ENCODE measurements around the gene PSMC6.
"Not testable (repeated sequence)": the region's sequence is repeated elsewhere in the genome, so short reads cannot be mapped to it uniquely, and the experiment has no call there.

The PSMC6 gene

DNA sequence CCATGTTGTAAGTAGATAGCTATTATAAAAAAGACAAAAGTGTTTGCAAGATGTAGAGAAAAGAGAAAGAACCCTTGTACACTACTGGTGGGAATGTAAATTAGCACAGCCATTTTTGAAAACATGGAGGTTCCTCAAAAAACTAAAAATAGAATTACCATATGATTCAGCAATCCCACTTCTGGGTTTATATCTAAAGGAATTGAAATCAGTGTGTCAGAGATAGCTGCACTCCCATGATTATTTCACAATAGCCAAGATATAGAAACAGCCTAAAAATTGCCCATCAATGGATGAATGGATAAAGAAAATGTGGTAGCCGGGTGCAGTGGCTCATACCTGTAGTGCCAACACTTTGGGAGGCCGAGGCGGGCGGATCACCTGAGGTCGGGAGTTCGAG lies 9.2 kb downstream of the PSMC6 start:
- Histone ChIP-seq H3K36me3 (replicated peaks in 1 of 2; ENCODE audit: control insufficient read depth in 2 of 2, insufficient read depth in 2 of 2, low read length in 2 of 2) (peaks cover 20 to 100% of the 10 kb centered on the region in 2 donors), H3K9ac (ENCODE audit: low read depth, low read length, poor library complexity) (no peak overlapping the region), H2BK12ac (ENCODE audit: low read length) (no peak overlapping the region), H4K8ac (ENCODE audit: low read depth, low read length) (no peak overlapping the region), H2AFZ (ENCODE audit: low read length) (no peak overlapping the region), H3K4me2 (ENCODE audit: insufficient read depth, low read length, poor library complexity, severe bottlenecking) (no peak overlapping the region), H3K23ac (ENCODE audit: low read depth, low read length, poor library complexity) (no peak overlapping the region), H3K79me1 (ENCODE audit: low read depth, low read length) (peaks cover 2% of the 10 kb centered on the region), H4K91ac (ENCODE audit: low read depth, low read length, poor library complexity) (no peak overlapping the region), H3K4me1 (ENCODE audit: control insufficient read depth in 2 of 2, insufficient read depth in 1 of 2, low read depth in 1 of 2, low read length in 2 of 2) (no peaks in the 10 kb centered on the region), H3K4ac (ENCODE audit: low read length) (no peak overlapping the region), H2BK15ac (ENCODE audit: low read length) (no peak overlapping the region), H3K18ac (ENCODE audit: low read length) (no peak overlapping the region), H3K27me3 (ENCODE audit: control insufficient read depth in 3 of 3, insufficient read depth in 3 of 3, low read depth in 1 of 3, low read length in 3 of 3) (no peaks in the 10 kb centered on the region), H3K9me3 (replicated peaks in 1 of 2; ENCODE audit: control insufficient read depth in 2 of 2, insufficient read depth in 1 of 2, low read depth in 1 of 2, low read length in 2 of 2) (no peaks in the 10 kb centered on the region), H2AK5ac (ENCODE audit: low read depth, low read length) (no peak overlapping the region), H2BK5ac (ENCODE audit: low read length) (no peak overlapping the region), H3K14ac (ENCODE audit: low read length) (no peak overlapping the region), H2BK120ac (ENCODE audit: low read depth, low read length) (no peak overlapping the region), H3K4me3 (ENCODE audit: low read length in 2 of 2) (no peak overlapping the region), H3K27ac (replicated peaks; ENCODE audit: low read length) (no peak overlapping the region)
- no CpG with 5 or more reads among the region's 6 CpGs for WGBS, 2 donors (ENCODE audit: extremely low coverage in 2 of 2, insufficient read length in 2 of 2, insufficient replicate concordance in 1 of 2)
- DNase-seq (ENCODE audit: low spot score), result no peak

DNA sequence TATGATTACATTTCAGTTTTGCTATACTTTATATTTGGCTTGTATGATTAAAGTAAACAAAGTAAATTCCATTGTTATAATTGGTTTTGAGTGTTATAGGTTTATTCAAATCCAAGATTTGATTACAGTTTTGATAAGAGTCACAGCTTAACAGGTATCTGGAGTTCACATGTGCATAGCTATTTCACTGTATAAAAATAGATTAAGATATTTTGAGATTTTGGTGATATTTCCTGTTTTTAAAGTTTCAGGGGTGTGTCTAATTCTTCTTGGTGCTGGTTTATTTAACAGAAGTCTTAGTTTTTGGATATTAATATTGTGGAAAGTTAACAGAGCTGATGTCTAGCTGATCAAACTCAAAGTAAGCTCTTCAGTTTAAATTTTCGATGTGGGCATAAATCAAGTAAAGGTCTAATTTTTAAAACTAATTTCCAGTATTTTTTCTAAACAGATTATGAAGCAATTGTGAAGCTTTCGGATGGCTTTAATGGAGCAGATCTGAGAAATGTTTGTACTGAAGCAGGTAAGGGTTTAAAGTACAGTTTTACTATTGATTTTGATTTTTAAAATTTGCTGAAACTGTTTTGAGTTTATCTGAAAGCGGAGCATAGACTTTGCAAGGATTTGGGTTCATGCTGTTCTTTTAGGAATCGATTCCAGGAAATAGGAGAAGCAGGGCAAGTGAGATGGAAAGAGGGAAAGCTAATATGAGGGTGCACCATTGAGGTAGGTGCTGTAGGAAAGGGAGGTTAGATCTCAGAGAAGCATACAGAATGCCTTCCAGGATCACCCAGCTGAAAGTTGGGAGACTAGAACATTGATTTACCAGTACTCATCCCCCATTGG lies 16.7 kb downstream of the PSMC6 start:
- Histone ChIP-seq H3K27ac (replicated peaks; ENCODE audit: low read length) (no peak overlapping the region), H4K8ac (ENCODE audit: low read depth, low read length) (no peak overlapping the region), H2AFZ (ENCODE audit: low read length) (no peak overlapping the region), H3K79me1 (ENCODE audit: low read depth, low read length) (no peaks in the 10 kb centered on the region), H4K91ac (ENCODE audit: low read depth, low read length, poor library complexity) (no peak overlapping the region), H3K4me3 (ENCODE audit: low read length in 2 of 2) (no peak overlapping the region), H3K18ac (ENCODE audit: low read length) (no peak overlapping the region), H3K4ac (ENCODE audit: low read length) (no peak overlapping the region), H3K27me3 (ENCODE audit: control insufficient read depth in 3 of 3, insufficient read depth in 3 of 3, low read depth in 1 of 3, low read length in 3 of 3) (no peaks in the 10 kb centered on the region), H3K23ac (ENCODE audit: low read depth, low read length, poor library complexity) (no peak overlapping the region), H2BK120ac (ENCODE audit: low read depth, low read length) (no peak overlapping the region), H3K9ac (ENCODE audit: low read depth, low read length, poor library complexity) (no peak overlapping the region), H2AK5ac (ENCODE audit: low read depth, low read length) (no peak overlapping the region), H3K4me2 (ENCODE audit: insufficient read depth, low read length, poor library complexity, severe bottlenecking) (no peak overlapping the region), H2BK15ac (ENCODE audit: low read length) (no peak overlapping the region), H2BK12ac (ENCODE audit: low read length) (no peak overlapping the region), H3K9me3 (replicated peaks in 1 of 2; ENCODE audit: control insufficient read depth in 2 of 2, insufficient read depth in 1 of 2, low read depth in 1 of 2, low read length in 2 of 2) (no peaks in the 10 kb centered on the region), H3K4me1 (ENCODE audit: control insufficient read depth in 2 of 2, insufficient read depth in 1 of 2, low read depth in 1 of 2, low read length in 2 of 2) (no peaks in the 10 kb centered on the region), H2BK5ac (ENCODE audit: low read length) (no peak overlapping the region), H3K36me3 (replicated peaks in 1 of 2; ENCODE audit: control insufficient read depth in 2 of 2, insufficient read depth in 2 of 2, low read length in 2 of 2) (peaks cover 25 to 99% of the 10 kb centered on the region in 2 donors), H3K14ac (ENCODE audit: low read length) (no peak overlapping the region)
- WGBS, 2 donors (ENCODE audit: extremely low coverage in 2 of 2, insufficient read length in 2 of 2, insufficient replicate concordance in 1 of 2), result no CpG with 5 or more reads among the region's 4 CpGs
- DNase-seq (ENCODE audit: low spot score), result no peak

GRCh38 chr14:52724360-52724644 lies 17.3 kb downstream of the PSMC6 start:
- Histone ChIP-seq H3K36me3 (replicated peaks in 1 of 2; ENCODE audit: control insufficient read depth in 2 of 2, insufficient read depth in 2 of 2, low read length in 2 of 2) (peaks cover 25 to 99% of the 10 kb centered on the region in 2 donors), H3K9ac (ENCODE audit: low read depth, low read length, poor library complexity) (no peak overlapping the region)
- no peak for DNase-seq (ENCODE audit: low spot score)

DNA sequence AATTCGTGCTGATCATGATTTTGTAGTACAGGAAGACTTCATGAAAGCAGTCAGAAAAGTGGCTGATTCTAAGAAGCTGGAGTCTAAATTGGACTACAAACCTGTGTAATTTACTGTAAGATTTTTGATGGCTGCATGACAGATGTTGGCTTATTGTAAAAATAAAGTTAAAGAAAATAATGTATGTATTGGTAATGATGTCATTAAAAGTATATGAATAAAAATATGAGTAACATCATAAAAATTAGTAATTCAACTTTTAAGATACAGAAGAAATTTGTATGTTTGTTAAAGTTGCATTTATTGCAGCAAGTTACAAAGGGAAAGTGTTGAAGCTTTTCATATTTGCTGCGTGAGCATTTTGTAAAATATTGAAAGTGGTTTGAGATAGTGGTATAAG lies 20.5 kb downstream of the PSMC6 start:
- not testable (repeated sequence) for H3K23ac ChIP-seq (ENCODE audit: low read depth, low read length, poor library complexity); H3K27ac ChIP-seq (replicated peaks; ENCODE audit: low read length); H3K4me2 ChIP-seq (ENCODE audit: insufficient read depth, low read length, poor library complexity, severe bottlenecking); H3K9ac ChIP-seq (ENCODE audit: low read depth, low read length, poor library complexity); H3K4me3 ChIP-seq (ENCODE audit: low read length in 2 of 2); H3K9me3 ChIP-seq (replicated peaks in 1 of 2; ENCODE audit: control insufficient read depth in 2 of 2, insufficient read depth in 1 of 2, low read depth in 1 of 2, low read length in 2 of 2); H3K14ac ChIP-seq (ENCODE audit: low read length); H4K8ac ChIP-seq (ENCODE audit: low read depth, low read length); H2BK120ac ChIP-seq (ENCODE audit: low read depth, low read length); H2AK5ac ChIP-seq (ENCODE audit: low read depth, low read length); H3K27me3 ChIP-seq (ENCODE audit: control insufficient read depth in 3 of 3, insufficient read depth in 3 of 3, low read depth in 1 of 3, low read length in 3 of 3); H2BK5ac ChIP-seq (ENCODE audit: low read length); H2AFZ ChIP-seq (ENCODE audit: low read length); H2BK12ac ChIP-seq (ENCODE audit: low read length); DNase-seq (ENCODE audit: low spot score); H3K4me1 ChIP-seq (ENCODE audit: control insufficient read depth in 2 of 2, insufficient read depth in 1 of 2, low read depth in 1 of 2, low read length in 2 of 2); H3K79me1 ChIP-seq (ENCODE audit: low read depth, low read length); H4K91ac ChIP-seq (ENCODE audit: low read depth, low read length, poor library complexity); H3K18ac ChIP-seq (ENCODE audit: low read length); H3K4ac ChIP-seq (ENCODE audit: low read length); H2BK15ac ChIP-seq (ENCODE audit: low read length)
- peaks cover 12 to 78% of the 10 kb centered on the region in 2 donors for H3K36me3 ChIP-seq (replicated peaks in 1 of 2; ENCODE audit: control insufficient read depth in 2 of 2, insufficient read depth in 2 of 2, low read length in 2 of 2)
- no CpG with 5 or more reads among the region's 2 CpGs for WGBS, 2 donors (ENCODE audit: extremely low coverage in 2 of 2, insufficient read length in 2 of 2, insufficient replicate concordance in 1 of 2)

More at GRCh38 chr14:52724360-52724644, 17.3 kb downstream of the PSMC6 start:
- no peak overlapping the region for H3K18ac ChIP-seq (ENCODE audit: low read length)
- no peak overlapping the region for H2AFZ ChIP-seq (ENCODE audit: low read length)
- no peak overlapping the region for H3K4ac ChIP-seq (ENCODE audit: low read length)
- H2BK120ac ChIP-seq (ENCODE audit: low read depth, low read length), result no peak overlapping the region
- H3K4me1 ChIP-seq (ENCODE audit: control insufficient read depth in 2 of 2, insufficient read depth in 1 of 2, low read depth in 1 of 2, low read length in 2 of 2), result no peaks in the 10 kb centered on the region
- no peak overlapping the region for H3K27ac ChIP-seq (replicated peaks; ENCODE audit: low read length)
- no peak overlapping the region for H4K8ac ChIP-seq (ENCODE audit: low read depth, low read length)
- H2AK5ac ChIP-seq (ENCODE audit: low read depth, low read length), result no peak overlapping the region
- no peak overlapping the region for H3K23ac ChIP-seq (ENCODE audit: low read depth, low read length, poor library complexity)
- H3K14ac ChIP-seq (ENCODE audit: low read length), result no peak overlapping the region
- H2BK15ac ChIP-seq (ENCODE audit: low read length), result no peak overlapping the region
- no peak overlapping the region for H2BK5ac ChIP-seq (ENCODE audit: low read length)
- no peaks in the 10 kb centered on the region for H3K79me1 ChIP-seq (ENCODE audit: low read depth, low read length)
- no peaks in the 10 kb centered on the region for H3K27me3 ChIP-seq (ENCODE audit: control insufficient read depth in 3 of 3, insufficient read depth in 3 of 3, low read depth in 1 of 3, low read length in 3 of 3)
- H3K4me3 ChIP-seq (ENCODE audit: low read length in 2 of 2), result no peak overlapping the region
- H3K4me2 ChIP-seq (ENCODE audit: insufficient read depth, low read length, poor library complexity, severe bottlenecking), result no peak overlapping the region
- no peaks in the 10 kb centered on the region for H3K9me3 ChIP-seq (replicated peaks in 1 of 2; ENCODE audit: control insufficient read depth in 2 of 2, insufficient read depth in 1 of 2, low read depth in 1 of 2, low read length in 2 of 2)
- no peak overlapping the region for H4K91ac ChIP-seq (ENCODE audit: low read depth, low read length, poor library complexity)
- H2BK12ac ChIP-seq (ENCODE audit: low read length), result no peak overlapping the region

All from neuronal stem cell (in vitro differentiated cells).